K562 (cell line): ENCODE results near the gene PRPSAP1. TPM values are rescaled to one million over a fixed set of nuclear protein-coding genes. Genes with fewer than 3 reads are reported as not detected.

Source experiments
- ATAC-seq: fragments of 200-7000 bp; cut with Tn5 transposase; 3 replicates; pipeline ENCODE4 v1.9.1; 2020; ENCODE audit warnings: moderate library complexity
- BruUV-seq: library from RNA; stranded (reverse); fragments of 400-500 nt; replicated peaks from 2 replicates; lab custom pipeline; 2021; lab: Mats Ljungman, UMichigan
- CTCF ChIA-PET: fragments of 300-600 bp; formaldehyde crosslinking; extraction: SDS; loops from one replicate; lab custom pipeline; 2021; ENCODE audit warnings: low intra/inter-chr PET ratio; lab: Yijun Ruan, JAX
- POLR2A ChIA-PET: fragments of 300-600, 350-650 bp; sonication (Branson Sonifier 250); formaldehyde crosslinking; extraction: SDS; loops from one replicate; lab custom pipeline; 2021; ENCODE audit warnings: antibody characterized with exemption, inconsistent platforms; lab: Yijun Ruan, JAX
- DNase-seq, 4 experiments: peaks; one replicate each; pipeline versions ENCODE4 v3.0.0 to v3.0.0-alpha.2; 2011 to 2018; ENCODE audit warnings: low spot score in 3 of 4, mixed read lengths in 3 of 4; ENCODE audit errors: extremely low read depth in 1 of 4
- FAIRE-seq: peaks from 2 replicates; lab custom pipeline; 2011; peaks lifted over from hg19 to GRCh38; lab: Jason Lieb, UNC
- H2AFZ ChIP-seq: 2 replicates; pipeline ENCODE4 v1.6.0; 2011; ENCODE audit warnings: low read depth, low read length, control low read depth, inconsistent platforms
- H3K27ac ChIP-seq: fragments of 200-600 bp; 3 replicates; pipeline ENCODE4 v1.8.0; 2011; ENCODE audit warnings: low read depth, mild to moderate bottlenecking, control low read depth, inconsistent platforms, low read length, moderate library complexity, mixed read lengths; ENCODE audit errors: extremely low read depth
- H3K27me3 ChIP-seq, 2 experiments: fragments of 300-600 bp in 1 of 2; 2 replicates in 1 of 2; 3 replicates in 1 of 2; pipeline versions ENCODE4 v1.6.0 to v1.8.0; 2011; ENCODE audit warnings: inconsistent platforms in 2 of 2, low read length in 2 of 2, mild to moderate bottlenecking in 1 of 2, mixed read lengths in 1 of 2, moderate library complexity in 1 of 2; ENCODE audit not compliant: control insufficient read depth in 2 of 2, insufficient read depth in 2 of 2
- H3K36me3 ChIP-seq: fragments of 300-600 bp; 3 replicates; pipeline ENCODE4 v1.8.0; 2011; ENCODE audit warnings: mild to moderate bottlenecking, low read length, inconsistent platforms; ENCODE audit not compliant: control insufficient read depth, insufficient read depth
- H3K4me1 ChIP-seq, 2 experiments: fragments of 200-600 bp in 1 of 2; replicated peaks in 1 of 2; 2 replicates in 1 of 2; 3 replicates in 1 of 2; pipeline versions ENCODE4 v1.5.1 to v1.8.0; 2011; ENCODE audit warnings: inconsistent platforms in 2 of 2, low read length in 2 of 2, mild to moderate bottlenecking in 1 of 2, mixed read lengths in 1 of 2, moderate library complexity in 1 of 2; ENCODE audit not compliant: control insufficient read depth in 2 of 2, insufficient read depth in 2 of 2
- H3K4me2 ChIP-seq: 2 replicates; pipeline ENCODE4 v1.6.1; 2011; ENCODE audit warnings: low read length, control low read depth, inconsistent platforms, mixed read lengths; ENCODE audit not compliant: insufficient read depth
- H3K4me3 ChIP-seq: fragments of 200-600 bp; sonication (generic), shearing (Covaris generic); 2 replicates; pipeline ENCODE4 v1.5.1; 2016; ENCODE audit warnings: control low read depth, inconsistent platforms
- H3K79me2 ChIP-seq: fragments of 200-600 bp; 3 replicates; pipeline ENCODE4 v1.8.0; 2011; ENCODE audit warnings: low read length, inconsistent platforms; ENCODE audit not compliant: control insufficient read depth, insufficient read depth
- H3K9ac ChIP-seq, 2 experiments: 2 replicates each; pipeline versions ENCODE4 v1.6.0 to v1.6.1; 2011; ENCODE audit warnings: low read depth in 2 of 2, low read length in 2 of 2, control low read depth in 1 of 2, inconsistent platforms in 1 of 2, mild to moderate bottlenecking in 1 of 2, mixed read lengths in 1 of 2; ENCODE audit not compliant: insufficient read depth in 1 of 2
- H3K9me1 ChIP-seq: one replicate; pipeline ENCODE4 v1.6.0; 2011; ENCODE audit warnings: inconsistent platforms, mild to moderate bottlenecking, low read length, moderate library complexity; ENCODE audit not compliant: control insufficient read depth, insufficient read depth
- H3K9me3 ChIP-seq: replicated peaks from 2 replicates; pipeline ENCODE4 v1.5.1; 2011; ENCODE audit warnings: low read depth, low read length, inconsistent platforms; ENCODE audit not compliant: control insufficient read depth, insufficient read depth
- H4K20me1 ChIP-seq: replicated peaks from 2 replicates; pipeline ENCODE4 v1.6.1; 2011; ENCODE audit warnings: low read length, inconsistent platforms, mixed read lengths; ENCODE audit not compliant: control insufficient read depth, insufficient read depth
- CREBBP ChIP-seq: IDR thresholded peaks from one replicate; pipeline ENCODE4 v1.6.1; 2012; ENCODE audit warnings: low read depth, mild to moderate bottlenecking, control low read depth, inconsistent platforms, low read length
- KLF16 ChIP-seq: IDR thresholded peaks from 2 replicates; pipeline ENCODE4 v1.6.1; 2016; ENCODE audit warnings: antibody characterized with exemption
- POLR2G ChIP-seq: fragments of 200-400 bp; formaldehyde crosslinking; IDR thresholded peaks from 2 replicates; pipeline ENCODE4 v1.6.1; 2017; ENCODE audit warnings: low read depth, mild to moderate bottlenecking, antibody characterized with exemption, low read length, moderate library complexity
- SAFB2 ChIP-seq: fragments of 200-400 bp; formaldehyde crosslinking; IDR thresholded peaks from 2 replicates; pipeline ENCODE4 v1.6.1; 2018; ENCODE audit warnings: borderline replicate concordance, low read length, low read depth, moderate library complexity; ENCODE audit not compliant: severe bottlenecking
- SOX6 ChIP-seq: fragments of 450-650 bp; IDR thresholded peaks from 2 replicates; pipeline ENCODE4 v1.6.1; 2014; ENCODE audit warnings: mild to moderate bottlenecking
- TBL1XR1 ChIP-seq, 2 experiments: IDR thresholded peaks; 2 replicates each; pipeline ENCODE4 v1.6.1; 2012; ENCODE audit warnings: improper control_type of control experiment in 2 of 2, low read length in 2 of 2, mild to moderate bottlenecking in 1 of 2
- TCF7L2 ChIP-seq: fragments of 150-350 bp; IDR thresholded peaks from 2 replicates; pipeline ENCODE4 v1.6.1; 2016; ENCODE audit warnings: low read depth, mild to moderate bottlenecking, low read length, moderate library complexity
- WGBS: fragments of 100-300 bp; shearing (Covaris generic); methylation state at CpG from one replicate; pipeline ENCODE4 v1.1.6; 2016; ENCODE audit warnings: low coverage, mixed read lengths; ENCODE audit not compliant: insufficient coverage; ENCODE audit errors: missing lambda C conversion rate; 5-methylcytosine and 5-hydroxymethylcytosine counted together
- in situ Hi-C: fragments of 300-500 bp; cut with MboI; formaldehyde crosslinking; loops from 4 replicates; pipeline ENCODE4 v1.15.0; 2018; ENCODE audit warnings: inconsistent platforms, mixed read lengths
- intact Hi-C: fragments of 100-400 bp; cut with micrococcal nuclease; formaldehyde crosslinking; loops from 2 replicates; pipeline ENCODE4 v1.14.2; 2022
- polyA plus RNA-seq, 8 experiments: library from polyadenylated mRNA; depleted of rRNA in 4 of 8; stranded (reverse) in 5 of 8; unstranded in 3 of 8; fragments of >200 nt; fragmentation: Nextera tagmentation in 2 of 8; fragmentation: Illumina TruSeq in 1 of 8; extraction: Ambion mirVana in 2 of 8; extraction: Trizol in 1 of 8; gene quantifications; 2 replicates each; pipeline versions ENCODE4 v1.2.1 to v1.2.3, GENCODE V29; 2011 to 2014; ENCODE audit warnings: inconsistent platforms in 1 of 8, missing spikeins in 1 of 8
- total RNA-seq, 7 experiments: library from RNA; depleted of rRNA in 6 of 7; stranded (reverse); fragments of >200 nt in 6 of 7; fragmentation: Illumina TruSeq in 2 of 7; extraction: Trizol in 2 of 7; gene quantifications; 2 replicates each; pipeline versions ENCODE4 v1.2.1 to v1.2.3, GENCODE V29; 2011 to 2021; ENCODE audit warnings: low replicate concordance in 1 of 7
- TF ChIP-seq, protein P1 (sequence below): fragments of 450-650 bp; IDR thresholded peaks from 2 replicates; pipeline ENCODE4 v1.6.1; 2016; ENCODE audit warnings: mild to moderate bottlenecking, moderate library complexity

PRPSAP1 gene
- total and polyA plus RNA-seq, 9 of the 15 experiments (the other 6 are each of a cell fraction or from before 2014, with no cell fraction given) = 21.9 to 77.1 (median 40.8) TPM

DNA sequence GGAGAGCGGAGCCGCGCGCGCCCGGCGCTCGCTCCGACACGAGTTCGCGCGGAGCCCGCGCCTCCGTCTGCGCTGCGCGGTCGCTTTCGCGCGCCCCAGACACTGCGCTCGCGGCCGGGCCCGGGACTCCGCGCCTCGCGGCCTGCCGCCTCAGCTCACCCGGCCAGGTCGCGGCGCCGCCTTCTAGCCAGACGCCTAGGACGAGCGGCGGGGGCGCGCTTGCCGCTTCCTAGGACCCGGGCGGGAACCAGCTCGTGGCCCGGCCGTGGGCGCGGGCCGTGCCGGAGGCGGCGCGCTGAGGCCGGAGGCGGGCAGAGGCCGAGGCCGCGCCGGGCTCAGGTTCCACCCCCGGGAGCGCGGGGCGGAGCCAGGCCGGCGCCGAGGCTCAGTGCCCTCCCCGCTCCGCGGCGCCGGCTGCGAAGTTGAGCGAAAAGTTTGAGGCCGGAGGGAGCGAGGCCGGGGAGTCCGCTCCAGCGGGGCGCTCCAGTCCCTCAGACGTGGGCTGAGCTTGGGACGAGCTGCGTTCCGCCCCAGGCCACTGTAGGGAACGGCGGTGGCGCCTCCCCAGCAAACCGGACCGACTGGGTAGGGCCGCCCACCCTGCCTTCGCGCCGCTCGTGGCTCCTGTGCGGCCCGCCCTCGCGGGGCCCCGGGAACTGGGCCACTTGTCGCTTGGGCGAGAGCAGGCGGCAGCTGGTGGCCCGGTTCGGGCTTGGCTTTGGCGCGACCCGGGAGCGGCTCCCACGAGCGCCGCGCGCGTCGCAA is 30.7 kb upstream of the PRPSAP1 start, which contains the start of gene SPHK1:
Gene SPHK1, plus strand, starts transcription at position 388 of the 765 bp plus-strand sequence. CDS start 1,036 bp downstream, outside the sequence.
- intact Hi-C loops (loop anchor here (2.0 kb wide), 1 partner anchor 30 kb away; no protein-coding TSS in a partner anchor), in situ Hi-C loops (no loop called here)
- Histone ChIP-seq H3K4me2 (peak within 1 kb of the TSS; percentile 88), H3K79me2 (peaks cover 37% of the 10 kb centered on the region), H3K27ac (peak within 1 kb of the TSS; percentile 93), H3K9ac (peak within 1 kb of the TSS; percentile 84 to 96), H3K36me3 (peaks cover 27% of the 10 kb centered on the region; the same call in 2 of the 3 replicates), H3K9me1 (no peaks in the 10 kb centered on the region), H3K4me1 (peaks cover 14 to 66% of the 10 kb centered on the region in 2 experiments), H3K4me3 (peak within 1 kb of the TSS; percentile 74), H2AFZ (peak within 1 kb of the TSS; percentile 94), H3K9me3 (no peaks in the 10 kb centered on the region), H3K27me3 (no peaks in the 10 kb centered on the region), H4K20me1 (no peaks in the 10 kb centered on the region)
- under 1% methylated on average over 98 of the region's 118 CpGs for WGBS
- CTCF ChIA-PET = interaction anchor here (1.2 kb wide), 1 partner anchor 14 kb away, joined by 4 read pairs; no protein-coding TSS in a partner anchor
- DNase-seq (peak; percentile 87 to 92 (median 90)), ATAC-seq (peak; percentile 80), FAIRE-seq (peak; percentile 52)
- TSS peak; percentile 67 for BruUV-seq
- POLR2A ChIA-PET = interaction anchor here (0.6 to 3.0 kb wide), 17 partner anchors 9 to 352 kb away, joined by 3 to 15 read pairs (median 4); partner anchors contain the start of gene PRPSAP1
- peak; percentile 84 for TF ChIP-seq POLR2G
- no peak for TF ChIP-seq TCF7L2
- TF ChIP-seq CREBBP = no peak
- TF ChIP-seq SAFB2 = no peak
- TF ChIP-seq SOX6 = no peak
- TF ChIP-seq, protein P1, sequence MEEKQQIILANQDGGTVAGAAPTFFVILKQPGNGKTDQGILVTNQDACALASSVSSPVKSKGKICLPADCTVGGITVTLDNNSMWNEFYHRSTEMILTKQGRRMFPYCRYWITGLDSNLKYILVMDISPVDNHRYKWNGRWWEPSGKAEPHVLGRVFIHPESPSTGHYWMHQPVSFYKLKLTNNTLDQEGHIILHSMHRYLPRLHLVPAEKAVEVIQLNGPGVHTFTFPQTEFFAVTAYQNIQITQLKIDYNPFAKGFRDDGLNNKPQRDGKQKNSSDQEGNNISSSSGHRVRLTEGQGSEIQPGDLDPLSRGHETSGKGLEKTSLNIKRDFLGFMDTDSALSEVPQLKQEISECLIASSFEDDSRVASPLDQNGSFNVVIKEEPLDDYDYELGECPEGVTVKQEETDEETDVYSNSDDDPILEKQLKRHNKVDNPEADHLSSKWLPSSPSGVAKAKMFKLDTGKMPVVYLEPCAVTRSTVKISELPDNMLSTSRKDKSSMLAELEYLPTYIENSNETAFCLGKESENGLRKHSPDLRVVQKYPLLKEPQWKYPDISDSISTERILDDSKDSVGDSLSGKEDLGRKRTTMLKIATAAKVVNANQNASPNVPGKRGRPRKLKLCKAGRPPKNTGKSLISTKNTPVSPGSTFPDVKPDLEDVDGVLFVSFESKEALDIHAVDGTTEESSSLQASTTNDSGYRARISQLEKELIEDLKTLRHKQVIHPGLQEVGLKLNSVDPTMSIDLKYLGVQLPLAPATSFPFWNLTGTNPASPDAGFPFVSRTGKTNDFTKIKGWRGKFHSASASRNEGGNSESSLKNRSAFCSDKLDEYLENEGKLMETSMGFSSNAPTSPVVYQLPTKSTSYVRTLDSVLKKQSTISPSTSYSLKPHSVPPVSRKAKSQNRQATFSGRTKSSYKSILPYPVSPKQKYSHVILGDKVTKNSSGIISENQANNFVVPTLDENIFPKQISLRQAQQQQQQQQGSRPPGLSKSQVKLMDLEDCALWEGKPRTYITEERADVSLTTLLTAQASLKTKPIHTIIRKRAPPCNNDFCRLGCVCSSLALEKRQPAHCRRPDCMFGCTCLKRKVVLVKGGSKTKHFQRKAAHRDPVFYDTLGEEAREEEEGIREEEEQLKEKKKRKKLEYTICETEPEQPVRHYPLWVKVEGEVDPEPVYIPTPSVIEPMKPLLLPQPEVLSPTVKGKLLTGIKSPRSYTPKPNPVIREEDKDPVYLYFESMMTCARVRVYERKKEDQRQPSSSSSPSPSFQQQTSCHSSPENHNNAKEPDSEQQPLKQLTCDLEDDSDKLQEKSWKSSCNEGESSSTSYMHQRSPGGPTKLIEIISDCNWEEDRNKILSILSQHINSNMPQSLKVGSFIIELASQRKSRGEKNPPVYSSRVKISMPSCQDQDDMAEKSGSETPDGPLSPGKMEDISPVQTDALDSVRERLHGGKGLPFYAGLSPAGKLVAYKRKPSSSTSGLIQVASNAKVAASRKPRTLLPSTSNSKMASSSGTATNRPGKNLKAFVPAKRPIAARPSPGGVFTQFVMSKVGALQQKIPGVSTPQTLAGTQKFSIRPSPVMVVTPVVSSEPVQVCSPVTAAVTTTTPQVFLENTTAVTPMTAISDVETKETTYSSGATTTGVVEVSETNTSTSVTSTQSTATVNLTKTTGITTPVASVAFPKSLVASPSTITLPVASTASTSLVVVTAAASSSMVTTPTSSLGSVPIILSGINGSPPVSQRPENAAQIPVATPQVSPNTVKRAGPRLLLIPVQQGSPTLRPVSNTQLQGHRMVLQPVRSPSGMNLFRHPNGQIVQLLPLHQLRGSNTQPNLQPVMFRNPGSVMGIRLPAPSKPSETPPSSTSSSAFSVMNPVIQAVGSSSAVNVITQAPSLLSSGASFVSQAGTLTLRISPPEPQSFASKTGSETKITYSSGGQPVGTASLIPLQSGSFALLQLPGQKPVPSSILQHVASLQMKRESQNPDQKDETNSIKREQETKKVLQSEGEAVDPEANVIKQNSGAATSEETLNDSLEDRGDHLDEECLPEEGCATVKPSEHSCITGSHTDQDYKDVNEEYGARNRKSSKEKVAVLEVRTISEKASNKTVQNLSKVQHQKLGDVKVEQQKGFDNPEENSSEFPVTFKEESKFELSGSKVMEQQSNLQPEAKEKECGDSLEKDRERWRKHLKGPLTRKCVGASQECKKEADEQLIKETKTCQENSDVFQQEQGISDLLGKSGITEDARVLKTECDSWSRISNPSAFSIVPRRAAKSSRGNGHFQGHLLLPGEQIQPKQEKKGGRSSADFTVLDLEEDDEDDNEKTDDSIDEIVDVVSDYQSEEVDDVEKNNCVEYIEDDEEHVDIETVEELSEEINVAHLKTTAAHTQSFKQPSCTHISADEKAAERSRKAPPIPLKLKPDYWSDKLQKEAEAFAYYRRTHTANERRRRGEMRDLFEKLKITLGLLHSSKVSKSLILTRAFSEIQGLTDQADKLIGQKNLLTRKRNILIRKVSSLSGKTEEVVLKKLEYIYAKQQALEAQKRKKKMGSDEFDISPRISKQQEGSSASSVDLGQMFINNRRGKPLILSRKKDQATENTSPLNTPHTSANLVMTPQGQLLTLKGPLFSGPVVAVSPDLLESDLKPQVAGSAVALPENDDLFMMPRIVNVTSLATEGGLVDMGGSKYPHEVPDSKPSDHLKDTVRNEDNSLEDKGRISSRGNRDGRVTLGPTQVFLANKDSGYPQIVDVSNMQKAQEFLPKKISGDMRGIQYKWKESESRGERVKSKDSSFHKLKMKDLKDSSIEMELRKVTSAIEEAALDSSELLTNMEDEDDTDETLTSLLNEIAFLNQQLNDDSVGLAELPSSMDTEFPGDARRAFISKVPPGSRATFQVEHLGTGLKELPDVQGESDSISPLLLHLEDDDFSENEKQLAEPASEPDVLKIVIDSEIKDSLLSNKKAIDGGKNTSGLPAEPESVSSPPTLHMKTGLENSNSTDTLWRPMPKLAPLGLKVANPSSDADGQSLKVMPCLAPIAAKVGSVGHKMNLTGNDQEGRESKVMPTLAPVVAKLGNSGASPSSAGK = peak; percentile 76
- no peak for TF ChIP-seq TBL1XR1 (IDR thresholded peaks at IDR 0.05; ENCODE audit: low read length in 2 of 2)
- TF ChIP-seq KLF16 = no peak
